Fibroblast of pulmonary artery (primary cell): ENCODE measurements around the gene GPR153.

ENCODE experiments used
- DNase-seq: peaks from one replicate; pipeline ENCODE4 v3.0.0-alpha.2; 2010; ENCODE audit warnings: low read depth
- H3K4me3 ChIP-seq: replicated peaks from 2 replicates; pipeline ENCODE4 v1.5.1; 2011; ENCODE audit warnings: low read depth, mild to moderate bottlenecking, control low read depth, low read length, moderate library complexity
- TF ChIP-seq, protein P1 (sequence below): IDR thresholded peaks from 2 replicates; pipeline ENCODE4 v1.5.1; 2011; ENCODE audit warnings: mild to moderate bottlenecking, control low read depth, low read length, inconsistent platforms; ENCODE audit errors: missing control alignments

GPR153 gene

DNA sequence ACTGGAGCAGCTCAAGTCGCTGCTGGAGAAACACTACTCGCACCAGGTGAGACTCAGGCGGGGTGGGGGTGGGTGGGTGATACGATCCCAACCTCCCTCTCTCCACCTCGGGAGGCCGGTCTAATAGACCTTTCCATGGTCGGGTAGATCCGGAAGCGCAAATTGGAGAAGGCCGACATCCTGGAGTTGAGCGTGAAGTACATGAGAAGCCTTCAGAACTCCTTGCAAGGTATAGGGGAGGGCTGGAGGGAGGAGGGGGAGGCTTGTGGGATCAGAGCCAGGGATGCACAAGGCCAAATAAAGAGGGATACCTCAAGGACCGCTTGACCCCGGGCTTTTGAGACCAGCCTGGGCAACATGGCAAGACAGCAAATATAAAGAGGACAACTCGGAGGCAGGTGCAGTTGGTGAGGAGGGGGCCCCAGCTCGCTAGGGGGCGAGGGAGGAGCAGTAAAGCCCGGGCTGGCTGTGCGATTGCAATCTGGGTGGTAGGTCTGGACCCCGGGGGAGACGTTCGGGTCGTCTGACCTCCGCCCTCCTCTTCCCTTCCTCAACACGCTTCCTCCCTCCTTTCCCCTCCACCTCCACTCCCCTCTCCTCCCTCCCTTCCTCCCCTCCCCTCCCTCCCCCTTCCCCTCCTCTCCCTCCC is 16.4 kb downstream of the GPR153 start:
- H3K4me3 ChIP-seq, result no peak overlapping the region
- no peak for DNase-seq
- TF ChIP-seq, protein P1, sequence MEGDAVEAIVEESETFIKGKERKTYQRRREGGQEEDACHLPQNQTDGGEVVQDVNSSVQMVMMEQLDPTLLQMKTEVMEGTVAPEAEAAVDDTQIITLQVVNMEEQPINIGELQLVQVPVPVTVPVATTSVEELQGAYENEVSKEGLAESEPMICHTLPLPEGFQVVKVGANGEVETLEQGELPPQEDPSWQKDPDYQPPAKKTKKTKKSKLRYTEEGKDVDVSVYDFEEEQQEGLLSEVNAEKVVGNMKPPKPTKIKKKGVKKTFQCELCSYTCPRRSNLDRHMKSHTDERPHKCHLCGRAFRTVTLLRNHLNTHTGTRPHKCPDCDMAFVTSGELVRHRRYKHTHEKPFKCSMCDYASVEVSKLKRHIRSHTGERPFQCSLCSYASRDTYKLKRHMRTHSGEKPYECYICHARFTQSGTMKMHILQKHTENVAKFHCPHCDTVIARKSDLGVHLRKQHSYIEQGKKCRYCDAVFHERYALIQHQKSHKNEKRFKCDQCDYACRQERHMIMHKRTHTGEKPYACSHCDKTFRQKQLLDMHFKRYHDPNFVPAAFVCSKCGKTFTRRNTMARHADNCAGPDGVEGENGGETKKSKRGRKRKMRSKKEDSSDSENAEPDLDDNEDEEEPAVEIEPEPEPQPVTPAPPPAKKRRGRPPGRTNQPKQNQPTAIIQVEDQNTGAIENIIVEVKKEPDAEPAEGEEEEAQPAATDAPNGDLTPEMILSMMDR, result no peak

DNA sequence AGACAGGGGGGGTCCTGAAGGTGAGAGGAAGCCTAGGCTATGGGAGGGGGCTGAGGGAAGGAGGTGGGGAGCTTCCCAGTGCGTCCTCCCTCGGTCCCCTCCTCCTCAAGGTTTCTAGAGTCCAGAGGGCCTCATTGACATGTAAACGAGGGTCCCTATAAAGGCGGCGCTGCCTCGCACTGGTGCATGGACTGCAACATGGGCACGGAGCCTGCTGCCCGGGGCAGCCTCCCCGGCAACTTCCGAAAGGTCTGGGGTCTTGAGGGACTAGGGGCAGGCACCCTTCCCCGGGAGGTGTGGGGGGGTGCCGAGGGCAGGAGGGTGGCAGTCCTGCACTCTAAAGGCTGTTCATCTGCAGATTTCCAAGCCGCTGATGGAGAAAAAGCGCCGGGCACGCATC is 16.9 kb downstream of the GPR153 start, which contains the start of gene HES3:
HES3 (plus strand) TSS at position 187 of the 400 bp plus-strand sequence; CDS start at position 374, 187 bp downstream.
- H3K4me3 ChIP-seq, result no peak within 1 kb of the TSS
- no peak for DNase-seq
- TF ChIP-seq, protein P1, result no peak

DNA sequence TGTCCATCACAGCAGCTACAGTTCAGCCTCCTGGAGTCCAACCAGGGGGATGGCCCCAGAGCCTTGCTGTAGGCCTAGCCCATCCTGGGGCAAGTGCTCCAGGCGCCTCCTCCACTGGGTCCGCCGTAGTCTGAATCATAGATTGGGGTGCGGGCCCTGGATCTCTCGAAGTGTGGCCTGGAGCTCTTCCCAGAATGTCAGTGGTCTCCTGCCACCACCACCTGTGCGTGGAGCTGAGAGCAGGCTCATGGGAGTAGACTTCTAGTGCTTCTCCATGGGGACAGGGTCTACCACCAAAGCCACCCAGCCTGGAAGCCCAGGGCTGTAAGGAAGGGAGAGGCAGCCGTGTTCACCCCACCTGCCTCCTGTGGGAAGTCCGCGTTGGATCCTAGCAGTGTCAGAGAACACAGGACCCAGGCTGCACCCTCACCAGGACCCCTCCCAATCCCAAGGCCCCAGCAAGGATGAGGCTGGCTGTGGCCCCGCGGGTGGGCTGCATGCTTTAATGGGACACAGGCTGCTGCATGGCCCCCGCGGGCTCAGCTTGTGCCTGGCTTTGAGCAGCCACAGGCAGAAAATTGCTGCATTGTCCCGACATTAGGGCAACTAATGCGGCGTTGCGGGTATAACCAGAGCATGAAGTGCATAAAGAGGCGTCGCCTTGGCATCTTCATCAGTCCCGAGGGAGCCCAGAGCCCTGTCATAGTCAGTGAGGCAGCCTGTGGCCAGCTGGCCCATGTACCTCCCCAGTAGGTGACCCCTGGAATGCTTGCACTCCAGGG is 17.7 kb downstream of the GPR153 start:
- TF ChIP-seq, protein P1, result no peak
- no peak for DNase-seq
- H3K4me3 ChIP-seq, result no peak overlapping the region

DNA sequence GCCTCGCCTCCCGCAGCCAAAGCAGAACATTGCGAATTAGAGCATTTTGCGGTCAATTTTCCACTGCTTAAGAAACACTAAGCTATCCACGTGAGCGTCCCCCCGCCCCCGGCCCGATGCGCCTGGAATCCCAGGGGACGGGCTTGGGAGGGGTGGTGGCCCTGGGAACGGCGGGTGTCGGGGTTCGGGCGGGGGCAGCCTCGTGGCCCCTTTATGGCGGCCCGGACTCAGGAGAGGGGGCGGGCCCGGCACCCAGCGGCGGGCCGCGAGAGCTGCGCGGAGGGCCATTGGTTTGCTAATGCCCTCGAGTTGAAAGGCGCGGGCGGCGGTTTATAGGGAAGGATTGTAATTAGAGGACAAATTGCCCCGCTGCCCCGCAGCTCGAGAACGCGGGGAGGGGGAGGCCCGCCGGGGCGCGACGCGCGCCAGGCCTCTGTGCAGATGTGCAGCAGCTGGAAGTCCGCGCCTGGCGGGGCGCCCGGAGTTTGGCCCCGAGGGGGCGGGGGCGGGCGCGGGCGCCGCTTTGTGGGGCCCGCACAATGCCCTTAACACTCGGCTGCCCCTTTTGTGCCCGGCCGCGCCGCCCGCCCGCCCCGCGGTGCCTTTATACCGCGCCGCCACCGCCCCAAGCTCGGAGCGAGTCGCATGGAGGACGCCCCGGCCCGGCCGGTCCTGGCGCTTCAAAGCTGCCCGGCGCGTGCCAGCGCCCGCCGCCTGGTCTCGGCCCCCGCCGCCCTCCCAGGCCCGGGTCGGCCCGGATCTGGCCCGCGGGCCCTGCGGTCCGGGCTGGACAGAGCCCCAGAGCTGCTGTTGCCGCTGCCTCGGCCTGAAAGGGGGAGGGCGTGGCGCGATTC is 18.8 kb downstream of the GPR153 start:
- H3K4me3 ChIP-seq, result no peak overlapping the region
- TF ChIP-seq, protein P1, result no peak
- no peak for DNase-seq

DNA sequence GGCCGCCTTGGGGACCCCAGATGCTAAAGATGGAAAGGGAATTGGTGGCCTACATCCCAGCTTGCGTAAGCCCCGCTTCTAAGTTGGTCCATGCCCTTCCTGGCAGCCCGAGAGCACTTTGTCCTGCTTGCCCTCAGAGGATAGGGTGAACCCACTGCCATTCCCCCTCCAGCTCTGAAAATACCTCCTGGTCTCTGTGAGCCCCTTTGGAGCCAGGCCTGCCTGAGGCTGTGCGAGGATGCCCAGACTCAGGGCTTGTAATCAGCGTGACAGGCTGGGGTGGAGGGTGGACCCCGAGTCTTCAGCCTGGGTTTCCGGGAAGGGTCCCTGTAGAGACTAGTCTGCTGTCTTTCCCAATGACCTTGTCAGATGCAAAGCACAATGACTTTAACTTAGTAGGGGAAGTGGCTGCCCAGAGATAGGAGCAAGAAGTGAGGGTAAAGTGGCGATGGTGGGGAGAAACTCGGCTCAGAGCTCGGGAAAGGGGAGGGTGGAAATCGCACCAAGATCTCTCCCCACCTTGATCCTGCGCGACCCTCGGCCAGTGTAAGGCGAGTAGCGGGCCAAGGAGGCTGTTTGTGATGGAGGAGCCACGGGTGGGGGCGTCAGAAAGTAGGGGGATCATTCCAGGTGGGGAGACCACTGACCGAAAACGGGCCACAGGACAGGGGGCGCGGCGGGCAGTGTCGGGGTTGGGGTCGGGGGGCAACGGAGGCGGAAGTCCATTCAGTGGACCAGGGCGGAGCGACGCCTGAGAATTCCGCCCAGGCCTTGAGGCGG is 19.6 kb downstream of the GPR153 start:
- TF ChIP-seq, protein P1, result no peak
- DNase-seq, result no peak
- no peak overlapping the region for H3K4me3 ChIP-seq
